Neural cell (in vitro differentiated cells): ENCODE results near the gene CERS5. TPM values are rescaled to one million over a fixed set of nuclear protein-coding genes. Genes with fewer than 3 reads are reported as not detected.

Experiments
- H2AFZ ChIP-seq: fragments of 200-600, 300-800 bp; sonication (generic), shearing (Covaris generic); 2 replicates; pipeline ENCODE4 v1.6.0; 2014; ENCODE audit warnings: low read depth, mild to moderate bottlenecking, antibody characterized with exemption, low read length, moderate library complexity
- H3F3A ChIP-seq: fragments of 200-600 bp; shearing (Covaris generic); 2 replicates; pipeline ENCODE4 v1.6.1; 2016; ENCODE audit warnings: mild to moderate bottlenecking, moderate library complexity, mixed read lengths, antibody characterized with exemption, low read length; ENCODE audit not compliant: insufficient read depth, poor library complexity, severe bottlenecking
- H3K27ac ChIP-seq: fragments of 200-600, 300-800 bp; sonication (generic), shearing (Covaris generic); 2 replicates; pipeline ENCODE4 v1.5.1; 2014; ENCODE audit warnings: mild to moderate bottlenecking, low read length, moderate library complexity
- H3K27me3 ChIP-seq: fragments of 300-800, 200-600 bp; sonication (generic), shearing (Covaris generic); 2 replicates; pipeline ENCODE4 v1.6.0; 2014; ENCODE audit warnings: mild to moderate bottlenecking, low read depth, low read length, moderate library complexity; ENCODE audit not compliant: insufficient read depth
- H3K36me3 ChIP-seq: fragments of 300-800, 200-600 bp; sonication (generic), shearing (Covaris generic); 2 replicates; pipeline ENCODE4 v1.5.1; 2014; ENCODE audit warnings: mild to moderate bottlenecking, antibody characterized with exemption, low read length, moderate library complexity; ENCODE audit not compliant: insufficient read depth
- H3K4me2 ChIP-seq: fragments of 300-800, 200-600 bp; sonication (generic), shearing (Covaris generic); 2 replicates; pipeline ENCODE4 v1.6.0; 2014; ENCODE audit warnings: mild to moderate bottlenecking, low read length
- H3K4me3 ChIP-seq: fragments of 300-800, 200-600 bp; sonication (generic), shearing (Covaris generic); 2 replicates; pipeline ENCODE4 v1.5.1; 2014; ENCODE audit warnings: mild to moderate bottlenecking, low read length, moderate library complexity
- H3K79me2 ChIP-seq: fragments of 200-600 bp; shearing (Covaris generic); replicated peaks from 2 replicates; pipeline ENCODE4 v1.6.0; 2014; ENCODE audit warnings: mild to moderate bottlenecking, low read length, moderate library complexity; ENCODE audit not compliant: insufficient read depth
- H3K9ac ChIP-seq: fragments of 300-800, 200-600 bp; sonication (generic), shearing (Covaris generic); 2 replicates; pipeline ENCODE4 v1.6.1; 2016; ENCODE audit warnings: mild to moderate bottlenecking, low read length, mixed read lengths
- H3K9me2 ChIP-seq: fragments of 200-600 bp; shearing (Covaris generic); 2 replicates; pipeline ENCODE4 v1.6.1; 2016; ENCODE audit warnings: mild to moderate bottlenecking, low read length, mixed read lengths; ENCODE audit not compliant: insufficient read depth
- H3K9me3 ChIP-seq: fragments of 200-600, 300-800 bp; sonication (generic), shearing (Covaris generic); 2 replicates; pipeline ENCODE4 v1.6.1; 2016; ENCODE audit warnings: mild to moderate bottlenecking, mixed run types, low read length, moderate library complexity, mixed read lengths
- H4K20me1 ChIP-seq: fragments of 200-600 bp; shearing (Covaris generic); 2 replicates; pipeline ENCODE4 v1.6.1; 2016; ENCODE audit warnings: mild to moderate bottlenecking, mixed run types; ENCODE audit not compliant: insufficient read depth
- CTCF ChIP-seq: fragments of 450-650 bp; IDR thresholded peaks from 2 replicates; pipeline ENCODE4 v1.5.1; 2014; ENCODE audit warnings: antibody characterized with exemption, mild to moderate bottlenecking, moderate library complexity; ENCODE audit not compliant: poor library complexity, severe bottlenecking
- EP300 ChIP-seq: fragments of 450-650 bp; conservative IDR thresholded peaks from 2 replicates; pipeline ENCODE4 v1.6.1; 2014; ENCODE audit warnings: antibody characterized with exemption, mild to moderate bottlenecking, moderate library complexity; ENCODE audit not compliant: poor library complexity, severe bottlenecking
- EZH2 ChIP-seq: fragments of 200-600, 300-800 bp; shearing (Covaris generic), sonication (generic); IDR thresholded peaks from 2 replicates; pipeline ENCODE4 v1.6.1; 2014; ENCODE audit warnings: antibody characterized with exemption, low read length, borderline replicate concordance, mild to moderate bottlenecking; ENCODE audit not compliant: insufficient read depth, poor library complexity, severe bottlenecking
- MXI1 ChIP-seq: fragments of 450-650 bp; conservative IDR thresholded peaks from 2 replicates; pipeline ENCODE4 v1.6.1; 2014; ENCODE audit warnings: antibody characterized with exemption, mild to moderate bottlenecking; ENCODE audit not compliant: poor library complexity, severe bottlenecking
- POLR2AphosphoS5 ChIP-seq: IDR thresholded peaks from 2 replicates; pipeline ENCODE4 v1.6.1; 2012
- RAD21 ChIP-seq: fragments of 450-650 bp; conservative IDR thresholded peaks from 2 replicates; pipeline ENCODE4 v1.6.1; 2014; ENCODE audit warnings: antibody characterized with exemption, mild to moderate bottlenecking, moderate library complexity
- REST ChIP-seq: IDR thresholded peaks from 2 replicates; pipeline ENCODE4 v1.6.1; 2012; ENCODE audit warnings: borderline replicate concordance
- SMC3 ChIP-seq: fragments of 450-650 bp; conservative IDR thresholded peaks from 2 replicates; pipeline ENCODE4 v1.6.1; 2014; ENCODE audit warnings: antibody characterized with exemption, mild to moderate bottlenecking, moderate library complexity; ENCODE audit not compliant: poor library complexity
- TAF1 ChIP-seq: IDR thresholded peaks from 2 replicates; pipeline ENCODE4 v1.6.1; 2012; ENCODE audit warnings: low read depth
- polyA plus RNA-seq: library from polyadenylated mRNA; depleted of rRNA; stranded (reverse); fragments of >200 nt; gene quantifications from 2 replicates; pipeline ENCODE4 v1.2.3, GENCODE V29; 2014

Gene CERS5
- polyA plus RNA-seq, 1 donor from 2014 or later, result 470 TPM

- Histone ChIP-seq H2AFZ (no peak overlapping the region), H4K20me1 (no peaks in the 10 kb centered on the region), H3K27ac (no peak overlapping the region), H3K9me3 (no peaks in the 10 kb centered on the region), H3K27me3 (no peaks in the 10 kb centered on the region), H3K9ac (no peak overlapping the region), H3K79me2 (no peaks in the 10 kb centered on the region), H3K4me2 (no peak overlapping the region), H3K36me3 (no peaks in the 10 kb centered on the region), H3K4me3 (no peak overlapping the region), H3K9me2 (no peaks in the 10 kb centered on the region), H3F3A (no peaks in the 10 kb centered on the region)
- TF ChIP-seq CTCF, result no peak
- TF ChIP-seq EP300, result no peak
- TF ChIP-seq SMC3, result no peak
- TF ChIP-seq POLR2AphosphoS5, result no peak
- TF ChIP-seq TAF1, result no peak
- no peak for TF ChIP-seq REST
- no peak for TF ChIP-seq RAD21
Observed at GRCh38 chr12:50123203-50123602, 44.0 kb downstream of the CERS5 start.

- Histone ChIP-seq H3K4me3 (no peak overlapping the region), H3K9me3 (no peaks in the 10 kb centered on the region), H3K27ac (no peak overlapping the region), H3F3A (no peaks in the 10 kb centered on the region), H4K20me1 (no peaks in the 10 kb centered on the region), H3K4me2 (no peak overlapping the region), H3K9me2 (no peaks in the 10 kb centered on the region), H2AFZ (no peak overlapping the region), H3K9ac (no peak overlapping the region), H3K36me3 (no peaks in the 10 kb centered on the region), H3K79me2 (no peaks in the 10 kb centered on the region), H3K27me3 (no peaks in the 10 kb centered on the region)
- no peak for TF ChIP-seq EZH2
- no peak for TF ChIP-seq REST
- TF ChIP-seq CTCF, result no peak
- TF ChIP-seq POLR2AphosphoS5, result no peak
- no peak for TF ChIP-seq SMC3
- no peak for TF ChIP-seq MXI1
- TF ChIP-seq EP300, result no peak
- no peak for TF ChIP-seq TAF1
- TF ChIP-seq RAD21, result no peak
Observed at GRCh38 chr12:50121641-50122040, 45.5 kb downstream of the CERS5 start.
